HepG2 (cell line): ENCODE results near the gene USP35.

Experiments
- EED ChIP-seq: sonication (generic); formaldehyde crosslinking; IDR thresholded peaks from 2 replicates; pipeline ENCODE4 v1.5.0; 2020; ENCODE audit warnings: mild to moderate bottlenecking, missing genetic modification reagents
- ELF4 ChIP-seq: sonication (generic); formaldehyde crosslinking; IDR thresholded peaks from 2 replicates; pipeline ENCODE4 v1.5.0; 2020; ENCODE audit warnings: missing genetic modification reagents, mild to moderate bottlenecking, moderate library complexity, borderline replicate concordance
- GABPA ChIP-seq, 2 experiments: IDR thresholded peaks; 2 replicates each; pipeline ENCODE4 v1.6.1; 2011 to 2016; ENCODE audit warnings: low read depth in 2 of 2, low read length in 1 of 2, missing biosample characterization in 1 of 2, missing genetic modification characterization in 1 of 2
- NCOR1 ChIP-seq: fragments of 200-600 bp; sonication (generic); IDR thresholded peaks from 2 replicates; pipeline ENCODE4 v1.7.0; 2017; ENCODE audit warnings: antibody characterized with exemption, low read length, borderline replicate concordance
- RNF2 ChIP-seq: fragments of 450-650 bp; conservative IDR thresholded peaks from 2 replicates; pipeline ENCODE4 v1.6.1; 2016; ENCODE audit warnings: low read depth
- SETDB1 ChIP-seq: sonication (generic); formaldehyde crosslinking; IDR thresholded peaks from 2 replicates; pipeline ENCODE4 v1.5.1; 2020; ENCODE audit warnings: missing genetic modification reagents, mild to moderate bottlenecking, borderline replicate concordance
- SOX5 ChIP-seq: IDR thresholded peaks from 2 replicates; pipeline ENCODE4 v1.6.1; 2016; ENCODE audit warnings: borderline replicate concordance
- SRSF9 ChIP-seq: fragments of 200-400 bp; formaldehyde crosslinking; IDR thresholded peaks from 2 replicates; pipeline ENCODE4 v1.6.1; 2018; ENCODE audit warnings: borderline replicate concordance, mild to moderate bottlenecking, low read depth, low read length; ENCODE audit not compliant: insufficient read depth, poor library complexity, severe bottlenecking
- TF ChIP-seq, protein P1 (sequence below): sonication (generic); formaldehyde crosslinking; IDR thresholded peaks from 2 replicates; pipeline ENCODE4 v1.5.0; 2020; ENCODE audit warnings: mild to moderate bottlenecking, missing genetic modification reagents, moderate library complexity
- TF ChIP-seq, protein P2 (sequence below): sonication (generic); formaldehyde crosslinking; IDR thresholded peaks from 2 replicates; pipeline ENCODE4 v1.4.0; 2020; ENCODE audit warnings: missing genetic modification reagents
- TF ChIP-seq, protein P3 (sequence below): sonication (generic); formaldehyde crosslinking; IDR thresholded peaks from 2 replicates; pipeline ENCODE4 v1.8.1; 2023; ENCODE audit warnings: missing genetic modification reagents, inconsistent platforms, borderline replicate concordance
- TF ChIP-seq, protein P4 (sequence below): IDR thresholded peaks from 2 replicates; pipeline ENCODE4 v1.6.1; 2012; ENCODE audit warnings: low read length, improper control_type of control experiment
- TF ChIP-seq, protein P5 (sequence below): sonication (generic); formaldehyde crosslinking; IDR thresholded peaks from 2 replicates; pipeline ENCODE4 v1.4.0; 2020; ENCODE audit warnings: mild to moderate bottlenecking, missing genetic modification reagents

DNA sequence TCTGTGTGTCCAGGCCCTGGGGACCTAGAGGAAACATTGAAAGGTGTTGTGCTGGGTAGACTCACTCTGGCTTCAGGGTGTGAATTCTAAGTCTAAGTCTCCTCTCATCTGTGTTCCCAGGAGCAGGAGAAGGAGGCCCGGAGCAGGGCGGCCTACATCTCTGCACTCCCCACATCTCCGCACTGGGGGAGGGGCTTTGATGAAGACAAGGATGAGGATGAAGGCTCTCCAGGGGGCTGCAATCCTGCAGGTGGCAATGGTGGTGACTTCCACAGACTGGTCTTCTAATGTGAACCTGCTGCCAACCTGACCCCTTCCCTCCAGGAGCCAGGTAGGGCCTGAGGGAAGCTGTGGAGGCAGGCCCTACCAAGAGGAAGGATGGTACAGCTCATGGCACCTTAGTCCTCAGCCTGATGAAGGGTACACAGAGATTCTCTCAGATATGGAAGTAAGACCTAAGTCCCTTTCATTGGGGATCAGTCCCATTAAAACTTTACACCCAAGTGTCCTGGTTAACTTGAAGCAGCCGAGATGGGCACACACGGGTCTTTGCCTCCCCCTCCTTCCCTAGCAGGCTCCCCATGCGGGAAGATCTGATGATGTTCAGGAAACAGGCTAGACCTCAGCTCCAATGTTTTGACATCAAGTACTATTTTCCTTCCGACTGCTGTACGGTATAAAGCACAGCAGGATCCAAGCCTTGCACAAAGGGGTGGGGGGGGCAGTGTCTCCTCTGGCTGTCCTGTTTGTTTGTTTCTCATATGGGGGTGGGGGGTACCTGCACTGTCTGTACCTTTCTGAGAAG, 25.0 kb downstream of the USP35 start:
- no peak for TF ChIP-seq EED (CRISPR knock-in tag)
- no peak for TF ChIP-seq ELF4
- TF ChIP-seq, protein P1, sequence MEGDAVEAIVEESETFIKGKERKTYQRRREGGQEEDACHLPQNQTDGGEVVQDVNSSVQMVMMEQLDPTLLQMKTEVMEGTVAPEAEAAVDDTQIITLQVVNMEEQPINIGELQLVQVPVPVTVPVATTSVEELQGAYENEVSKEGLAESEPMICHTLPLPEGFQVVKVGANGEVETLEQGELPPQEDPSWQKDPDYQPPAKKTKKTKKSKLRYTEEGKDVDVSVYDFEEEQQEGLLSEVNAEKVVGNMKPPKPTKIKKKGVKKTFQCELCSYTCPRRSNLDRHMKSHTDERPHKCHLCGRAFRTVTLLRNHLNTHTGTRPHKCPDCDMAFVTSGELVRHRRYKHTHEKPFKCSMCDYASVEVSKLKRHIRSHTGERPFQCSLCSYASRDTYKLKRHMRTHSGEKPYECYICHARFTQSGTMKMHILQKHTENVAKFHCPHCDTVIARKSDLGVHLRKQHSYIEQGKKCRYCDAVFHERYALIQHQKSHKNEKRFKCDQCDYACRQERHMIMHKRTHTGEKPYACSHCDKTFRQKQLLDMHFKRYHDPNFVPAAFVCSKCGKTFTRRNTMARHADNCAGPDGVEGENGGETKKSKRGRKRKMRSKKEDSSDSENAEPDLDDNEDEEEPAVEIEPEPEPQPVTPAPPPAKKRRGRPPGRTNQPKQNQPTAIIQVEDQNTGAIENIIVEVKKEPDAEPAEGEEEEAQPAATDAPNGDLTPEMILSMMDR (CRISPR knock-in tag): no peak
- TF ChIP-seq, protein P2, sequence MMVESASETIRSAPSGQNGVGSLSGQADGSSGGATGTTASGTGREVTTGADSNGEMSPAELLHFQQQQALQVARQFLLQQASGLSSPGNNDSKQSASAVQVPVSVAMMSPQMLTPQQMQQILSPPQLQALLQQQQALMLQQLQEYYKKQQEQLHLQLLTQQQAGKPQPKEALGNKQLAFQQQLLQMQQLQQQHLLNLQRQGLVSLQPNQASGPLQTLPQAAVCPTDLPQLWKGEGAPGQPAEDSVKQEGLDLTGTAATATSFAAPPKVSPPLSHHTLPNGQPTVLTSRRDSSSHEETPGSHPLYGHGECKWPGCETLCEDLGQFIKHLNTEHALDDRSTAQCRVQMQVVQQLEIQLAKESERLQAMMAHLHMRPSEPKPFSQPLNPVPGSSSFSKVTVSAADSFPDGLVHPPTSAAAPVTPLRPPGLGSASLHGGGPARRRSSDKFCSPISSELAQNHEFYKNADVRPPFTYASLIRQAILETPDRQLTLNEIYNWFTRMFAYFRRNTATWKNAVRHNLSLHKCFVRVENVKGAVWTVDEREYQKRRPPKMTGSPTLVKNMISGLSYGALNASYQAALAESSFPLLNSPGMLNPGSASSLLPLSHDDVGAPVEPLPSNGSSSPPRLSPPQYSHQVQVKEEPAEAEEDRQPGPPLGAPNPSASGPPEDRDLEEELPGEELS: no peak
- TF ChIP-seq SETDB1: no peak
- TF ChIP-seq NCOR1: no peak
- TF ChIP-seq, protein P3, sequence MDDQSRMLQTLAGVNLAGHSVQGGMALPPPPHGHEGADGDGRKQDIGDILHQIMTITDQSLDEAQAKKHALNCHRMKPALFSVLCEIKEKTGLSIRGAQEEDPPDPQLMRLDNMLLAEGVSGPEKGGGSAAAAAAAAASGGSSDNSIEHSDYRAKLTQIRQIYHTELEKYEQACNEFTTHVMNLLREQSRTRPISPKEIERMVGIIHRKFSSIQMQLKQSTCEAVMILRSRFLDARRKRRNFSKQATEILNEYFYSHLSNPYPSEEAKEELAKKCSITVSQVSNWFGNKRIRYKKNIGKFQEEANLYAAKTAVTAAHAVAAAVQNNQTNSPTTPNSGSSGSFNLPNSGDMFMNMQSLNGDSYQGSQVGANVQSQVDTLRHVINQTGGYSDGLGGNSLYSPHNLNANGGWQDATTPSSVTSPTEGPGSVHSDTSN (CRISPR knock-in tag): no peak
- TF ChIP-seq, protein P4, sequence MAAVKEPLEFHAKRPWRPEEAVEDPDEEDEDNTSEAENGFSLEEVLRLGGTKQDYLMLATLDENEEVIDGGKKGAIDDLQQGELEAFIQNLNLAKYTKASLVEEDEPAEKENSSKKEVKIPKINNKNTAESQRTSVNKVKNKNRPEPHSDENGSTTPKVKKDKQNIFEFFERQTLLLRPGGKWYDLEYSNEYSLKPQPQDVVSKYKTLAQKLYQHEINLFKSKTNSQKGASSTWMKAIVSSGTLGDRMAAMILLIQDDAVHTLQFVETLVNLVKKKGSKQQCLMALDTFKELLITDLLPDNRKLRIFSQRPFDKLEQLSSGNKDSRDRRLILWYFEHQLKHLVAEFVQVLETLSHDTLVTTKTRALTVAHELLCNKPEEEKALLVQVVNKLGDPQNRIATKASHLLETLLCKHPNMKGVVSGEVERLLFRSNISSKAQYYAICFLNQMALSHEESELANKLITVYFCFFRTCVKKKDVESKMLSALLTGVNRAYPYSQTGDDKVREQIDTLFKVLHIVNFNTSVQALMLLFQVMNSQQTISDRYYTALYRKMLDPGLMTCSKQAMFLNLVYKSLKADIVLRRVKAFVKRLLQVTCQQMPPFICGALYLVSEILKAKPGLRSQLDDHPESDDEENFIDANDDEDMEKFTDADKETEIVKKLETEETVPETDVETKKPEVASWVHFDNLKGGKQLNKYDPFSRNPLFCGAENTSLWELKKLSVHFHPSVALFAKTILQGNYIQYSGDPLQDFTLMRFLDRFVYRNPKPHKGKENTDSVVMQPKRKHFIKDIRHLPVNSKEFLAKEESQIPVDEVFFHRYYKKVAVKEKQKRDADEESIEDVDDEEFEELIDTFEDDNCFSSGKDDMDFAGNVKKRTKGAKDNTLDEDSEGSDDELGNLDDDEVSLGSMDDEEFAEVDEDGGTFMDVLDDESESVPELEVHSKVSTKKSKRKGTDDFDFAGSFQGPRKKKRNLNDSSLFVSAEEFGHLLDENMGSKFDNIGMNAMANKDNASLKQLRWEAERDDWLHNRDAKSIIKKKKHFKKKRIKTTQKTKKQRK: no peak
- no peak for TF ChIP-seq SOX5 (CRISPR knock-in tag)
- TF ChIP-seq, protein P5, sequence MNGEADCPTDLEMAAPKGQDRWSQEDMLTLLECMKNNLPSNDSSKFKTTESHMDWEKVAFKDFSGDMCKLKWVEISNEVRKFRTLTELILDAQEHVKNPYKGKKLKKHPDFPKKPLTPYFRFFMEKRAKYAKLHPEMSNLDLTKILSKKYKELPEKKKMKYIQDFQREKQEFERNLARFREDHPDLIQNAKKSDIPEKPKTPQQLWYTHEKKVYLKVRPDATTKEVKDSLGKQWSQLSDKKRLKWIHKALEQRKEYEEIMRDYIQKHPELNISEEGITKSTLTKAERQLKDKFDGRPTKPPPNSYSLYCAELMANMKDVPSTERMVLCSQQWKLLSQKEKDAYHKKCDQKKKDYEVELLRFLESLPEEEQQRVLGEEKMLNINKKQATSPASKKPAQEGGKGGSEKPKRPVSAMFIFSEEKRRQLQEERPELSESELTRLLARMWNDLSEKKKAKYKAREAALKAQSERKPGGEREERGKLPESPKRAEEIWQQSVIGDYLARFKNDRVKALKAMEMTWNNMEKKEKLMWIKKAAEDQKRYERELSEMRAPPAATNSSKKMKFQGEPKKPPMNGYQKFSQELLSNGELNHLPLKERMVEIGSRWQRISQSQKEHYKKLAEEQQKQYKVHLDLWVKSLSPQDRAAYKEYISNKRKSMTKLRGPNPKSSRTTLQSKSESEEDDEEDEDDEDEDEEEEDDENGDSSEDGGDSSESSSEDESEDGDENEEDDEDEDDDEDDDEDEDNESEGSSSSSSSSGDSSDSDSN: no peak
- TF ChIP-seq SRSF9: no peak
- no peak for TF ChIP-seq RNF2
- TF ChIP-seq GABPA (IDR thresholded peaks at IDR 0.05; ENCODE audit: low read depth, low read length): no peak
- TF ChIP-seq GABPA (CRISPR knock-in tag; IDR thresholded peaks at IDR 0.05; ENCODE audit: low read depth): no peak
